IMR-90 (cell line): ENCODE results near the gene ADAM15. TPM values are rescaled to one million over a fixed set of nuclear protein-coding genes. Genes with fewer than 3 reads are reported as not detected.

Experiments
- ATAC-seq: fragments of 200-7000 bp; cut with Tn5 transposase; 2 replicates; pipeline ENCODE4 v1.9.1; 2020; ENCODE audit warnings: low read depth, mild to moderate bottlenecking, moderate library complexity
- BruUV-seq: library from RNA; stranded (reverse); fragments of 400-500 nt; replicated peaks from 2 replicates; lab custom pipeline; 2021; lab: Mats Ljungman, UMichigan
- CTCF ChIA-PET: fragments of 300-600 bp; formaldehyde crosslinking; extraction: SDS; loops from one replicate; lab custom pipeline; 2021; ENCODE audit warnings: antibody characterized with exemption; lab: Yijun Ruan, JAX
- POLR2A ChIA-PET: fragments of 300-600 bp; sonication (Branson Sonifier 250); formaldehyde crosslinking; loops from one replicate; lab custom pipeline; 2022; ENCODE audit warnings: antibody characterized with exemption; ENCODE audit not compliant: unreplicated experiment; lab: Charles Lee
- DNase-seq: peaks from one replicate; pipeline ENCODE4 v3.0.0; 2013
- H2AFZ ChIP-seq: replicated peaks from 2 replicates; pipeline ENCODE3; 2013; ENCODE audit warnings: low read length, mild to moderate bottlenecking; ENCODE audit not compliant: poor library complexity
- H2AK5ac ChIP-seq: 2 replicates; pipeline ENCODE4 v1.6.1; 2013; ENCODE audit warnings: low read depth, low read length, inconsistent platforms
- H2AK9ac ChIP-seq: replicated peaks from 2 replicates; pipeline ENCODE3; 2013; ENCODE audit warnings: mild to moderate bottlenecking, low read depth, low read length, moderate library complexity; ENCODE audit not compliant: poor library complexity
- H2BK120ac ChIP-seq: 2 replicates; pipeline ENCODE4 v1.6.1; 2013; ENCODE audit warnings: low read depth, low read length, inconsistent platforms
- H2BK15ac ChIP-seq: 3 replicates; pipeline ENCODE4 v1.6.1; 2013; ENCODE audit warnings: low read depth, low read length, inconsistent platforms
- H2BK20ac ChIP-seq: 2 replicates; pipeline ENCODE4 v1.6.1; 2013; ENCODE audit warnings: low read depth, mild to moderate bottlenecking, inconsistent platforms, low read length, moderate library complexity
- H2BK5ac ChIP-seq: 2 replicates; pipeline ENCODE4 v1.6.1; 2013; ENCODE audit warnings: mild to moderate bottlenecking, low read depth, low read length, inconsistent platforms; ENCODE audit not compliant: poor library complexity, severe bottlenecking
- H3K14ac ChIP-seq: replicated peaks from 2 replicates; pipeline ENCODE4 v1.6.1; 2013; ENCODE audit warnings: low read depth, low read length, inconsistent platforms
- H3K18ac ChIP-seq: 2 replicates; pipeline ENCODE4 v1.6.1; 2013; ENCODE audit warnings: low read depth, low read length, control low read depth
- H3K23ac ChIP-seq: 2 replicates; pipeline ENCODE4 v1.6.1; 2013; ENCODE audit warnings: low read depth, low read length, inconsistent platforms
- H3K27ac ChIP-seq: 2 replicates; pipeline ENCODE4 v1.5.1; 2013; ENCODE audit warnings: mild to moderate bottlenecking, control low read depth, low read length; ENCODE audit not compliant: insufficient read depth
- H3K27me3 ChIP-seq: 2 replicates; pipeline ENCODE4 v1.6.1; 2013; ENCODE audit warnings: low read length; ENCODE audit not compliant: control insufficient read depth, insufficient read depth
- H3K36me3 ChIP-seq: 2 replicates; pipeline ENCODE4 v1.6.1; 2013; ENCODE audit warnings: low read length, mixed read lengths; ENCODE audit not compliant: control insufficient read depth, insufficient read depth
- H3K4ac ChIP-seq: 2 replicates; pipeline ENCODE4 v1.6.1; 2013; ENCODE audit warnings: low read depth, low read length, inconsistent platforms
- H3K4me1 ChIP-seq: 2 replicates; pipeline ENCODE4 v1.6.1; 2013; ENCODE audit warnings: low read length, mixed read lengths; ENCODE audit not compliant: control insufficient read depth, insufficient read depth
- H3K4me2 ChIP-seq: 2 replicates; pipeline ENCODE4 v1.6.1; 2013; ENCODE audit warnings: low read depth, mild to moderate bottlenecking, control low read depth, low read length, moderate library complexity
- H3K4me3 ChIP-seq: 2 replicates; pipeline ENCODE4 v1.5.1; 2013; ENCODE audit warnings: low read depth, mild to moderate bottlenecking, control low read depth, low read length, moderate library complexity; ENCODE audit not compliant: insufficient read depth
- H3K56ac ChIP-seq: 2 replicates; pipeline ENCODE4 v1.6.1; 2013; ENCODE audit warnings: low read length, inconsistent platforms; ENCODE audit not compliant: insufficient read depth; ENCODE audit errors: extremely low read depth
- H3K79me1 ChIP-seq, 2 experiments: 2 replicates each; pipeline ENCODE4 v1.6.1; 2013; ENCODE audit warnings: low read length in 2 of 2, inconsistent platforms in 1 of 2, low read depth in 1 of 2
- H3K9ac ChIP-seq: 2 replicates; pipeline ENCODE4 v1.6.1; 2013; ENCODE audit warnings: low read depth, low read length, control low read depth
- H3K9me1 ChIP-seq: 2 replicates; pipeline ENCODE4 v1.6.1; 2013; ENCODE audit warnings: low read length, inconsistent platforms; ENCODE audit not compliant: insufficient read depth
- H3K9me3 ChIP-seq: 2 replicates; pipeline ENCODE4 v1.6.1; 2013; ENCODE audit warnings: low read length; ENCODE audit not compliant: control insufficient read depth, insufficient read depth
- H4K20me1 ChIP-seq: 2 replicates; pipeline ENCODE4 v1.6.1; 2013; ENCODE audit warnings: low read length, inconsistent platforms; ENCODE audit not compliant: insufficient read depth
- H4K5ac ChIP-seq: 2 replicates; pipeline ENCODE4 v1.6.1; 2013; ENCODE audit warnings: mild to moderate bottlenecking, low read depth, low read length, control low read depth
- H4K8ac ChIP-seq, 2 experiments: 2 replicates each; pipeline ENCODE4 v1.6.1; 2013; ENCODE audit warnings: low read depth in 2 of 2, low read length in 2 of 2, control low read depth in 1 of 2, inconsistent platforms in 1 of 2
- H4K91ac ChIP-seq: 2 replicates; pipeline ENCODE4 v1.6.1; 2013; ENCODE audit warnings: low read depth, low read length, inconsistent platforms; ENCODE audit not compliant: insufficient read depth
- BHLHE40 ChIP-seq: fragments of 150-350 bp; IDR thresholded peaks from 2 replicates; pipeline ENCODE4 v1.6.1; 2016; ENCODE audit warnings: mild to moderate bottlenecking, low read depth, low read length
- CEBPB ChIP-seq: IDR thresholded peaks from 2 replicates; pipeline ENCODE4 v1.6.1; 2012; ENCODE audit warnings: low read depth, low read length, improper control_type of control experiment
- CHD1 ChIP-seq: IDR thresholded peaks from 2 replicates; pipeline ENCODE4 v1.6.1; 2012; ENCODE audit warnings: low read depth, low read length, improper control_type of control experiment
- FOS ChIP-seq: fragments of 150-350 bp; IDR thresholded peaks from 2 replicates; pipeline ENCODE4 v1.6.1; 2016; ENCODE audit warnings: low read depth, low read length
- MAFK ChIP-seq: IDR thresholded peaks from 2 replicates; pipeline ENCODE4 v1.6.1; 2012; ENCODE audit warnings: low read depth, low read length, improper control_type of control experiment
- MAZ ChIP-seq: IDR thresholded peaks from 2 replicates; pipeline ENCODE4 v1.6.1; 2012; ENCODE audit warnings: low read depth, mild to moderate bottlenecking, low read length, improper control_type of control experiment, moderate library complexity, borderline replicate concordance
- MXI1 ChIP-seq: IDR thresholded peaks from 2 replicates; pipeline ENCODE4 v1.6.1; 2012; ENCODE audit warnings: low read depth, mild to moderate bottlenecking, low read length, moderate library complexity, borderline replicate concordance
- POLR2A ChIP-seq: IDR thresholded peaks from 2 replicates; pipeline ENCODE4 v1.6.1; 2012; ENCODE audit warnings: mild to moderate bottlenecking, low read depth, low read length
- RAD21 ChIP-seq: IDR thresholded peaks from 2 replicates; pipeline ENCODE4 v1.6.1; 2012; ENCODE audit warnings: low read length, improper control_type of control experiment
- RCOR1 ChIP-seq: IDR thresholded peaks from 2 replicates; pipeline ENCODE4 v1.6.1; 2012; ENCODE audit warnings: mild to moderate bottlenecking, low read length, improper control_type of control experiment; ENCODE audit not compliant: insufficient replicate concordance
- RFX5 ChIP-seq: IDR thresholded peaks from 2 replicates; pipeline ENCODE4 v1.8.0; 2012; ENCODE audit warnings: low read depth, mild to moderate bottlenecking, low read length, moderate library complexity
- SMC3 ChIP-seq: fragments of 150-350 bp; IDR thresholded peaks from 2 replicates; pipeline ENCODE4 v1.6.1; 2016; ENCODE audit warnings: low read depth, mild to moderate bottlenecking, antibody characterized with exemption, low read length, moderate library complexity
- USF2 ChIP-seq: fragments of 150-350 bp; IDR thresholded peaks from 2 replicates; pipeline ENCODE4 v1.6.1; 2017; ENCODE audit warnings: mild to moderate bottlenecking, antibody characterized with exemption, low read length, low read depth
- WGBS, 2 experiments: methylation state at CpG; one replicate each; pipeline versions ENCODE4 v1.1.5 to v1.1.7; 2013; ENCODE audit warnings: missing lambda C conversion rate in 2 of 2; ENCODE audit not compliant: insufficient read length in 1 of 2; ENCODE audit errors: extremely low coverage in 2 of 2; 5-methylcytosine and 5-hydroxymethylcytosine counted together
- dilution Hi-C: fragments of 300-500 bp; cut with HindIII; formaldehyde crosslinking; loops from one replicate; pipeline ENCODE4 v1.14.3; 2018; ENCODE audit warnings: low sequenced_read_pairs; ENCODE audit not compliant: unreplicated experiment
- in situ Hi-C: fragments of 300-500 bp; cut with MboI; formaldehyde crosslinking; loops from 3 replicates; pipeline ENCODE4 v1.14.3; 2019; ENCODE audit warnings: low sequenced_read_pairs, inconsistent platforms, mixed read lengths
- intact Hi-C: fragments of 100-400 bp; cut with micrococcal nuclease; formaldehyde crosslinking; loops from 2 replicates; pipeline ENCODE4 v1.10.0; 2022
- polyA plus RNA-seq, 3 experiments: library from polyadenylated mRNA; depleted of rRNA; stranded (reverse); fragments of >200 nt; gene quantifications; 2 replicates each; pipeline ENCODE4 v1.2.3, GENCODE V29; 2012; ENCODE audit warnings: low replicate concordance in 1 of 3
- total RNA-seq: library from RNA; depleted of rRNA; stranded (reverse); fragments of >200 nt; gene quantifications from 2 replicates; pipeline ENCODE4 v1.2.3, GENCODE V29; 2012
- TF ChIP-seq, protein P1 (sequence below): fragments of 150-350 bp; IDR thresholded peaks from 2 replicates; pipeline ENCODE4 v1.6.1; 2016; ENCODE audit warnings: low read depth, mild to moderate bottlenecking, low read length, moderate library complexity, borderline replicate concordance
- TF ChIP-seq, protein P2 (sequence below): conservative IDR thresholded peaks from 2 replicates; pipeline ENCODE4 v1.5.1; 2012; ENCODE audit warnings: mild to moderate bottlenecking, low read depth, low read length, improper control_type of control experiment

Gene ADAM15
- total and polyA plus RNA-seq, 2 of the 4 experiments (the other 2 are of a cell fraction): 25.6 to 52.4 TPM

DNA sequence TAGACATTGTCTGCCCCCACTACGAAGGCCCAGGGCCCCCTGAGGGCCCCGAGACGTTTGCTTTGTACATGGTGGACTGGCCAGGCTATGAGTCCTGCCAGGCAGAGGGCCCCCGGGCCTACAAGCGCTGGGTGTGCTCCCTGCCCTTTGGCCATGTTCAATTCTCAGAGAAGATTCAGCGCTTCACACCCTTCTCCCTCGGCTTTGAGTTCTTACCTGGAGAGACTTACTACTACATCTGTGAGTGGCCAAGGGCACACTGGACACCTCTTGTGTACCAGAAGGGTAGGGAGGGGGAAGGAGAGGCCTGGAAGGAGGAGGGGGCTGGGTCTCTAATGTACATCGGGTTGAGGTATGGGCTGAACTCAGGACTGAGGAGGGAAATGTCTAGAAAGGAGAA, 15.7 kb downstream of the ADAM15 start:
- in situ Hi-C loops: no loop called here
- H2BK120ac ChIP-seq: no peak overlapping the region
- no peak overlapping the region for H2AK5ac ChIP-seq
- peaks cover 7% of the 10 kb centered on the region; the same call in 1 of the 2 replicates for H3K4me1 ChIP-seq
- no peak overlapping the region for H3K23ac ChIP-seq
- no peak overlapping the region for H4K91ac ChIP-seq
- H3K9me3 ChIP-seq: no peaks in the 10 kb centered on the region
- dilution Hi-C loops: no loop called here
- no peak overlapping the region for H4K8ac ChIP-seq
- no peak overlapping the region for H2BK5ac ChIP-seq
- no peak overlapping the region for H4K5ac ChIP-seq
- H3K14ac ChIP-seq: no peak overlapping the region
- no peak overlapping the region for H3K56ac ChIP-seq
- no peak overlapping the region for H3K9ac ChIP-seq
- no peak overlapping the region for H2AFZ ChIP-seq
- CTCF ChIA-PET: no interaction called here
- peaks cover 10 to 17% of the 10 kb centered on the region in 2 experiments for H3K79me1 ChIP-seq
- H3K4ac ChIP-seq: no peak overlapping the region
- ATAC-seq: no peak
- H3K4me2 ChIP-seq: no peak overlapping the region
- POLR2A ChIA-PET: no interaction called here
- peaks cover 8% of the 10 kb centered on the region; the same call in 1 of the 2 replicates for H4K20me1 ChIP-seq
- no peak overlapping the region for H3K18ac ChIP-seq
- peaks cover 8% of the 10 kb centered on the region; the same call in 1 of the 2 replicates for H3K9me1 ChIP-seq
- DNase-seq: no peak
- H3K36me3 ChIP-seq: peaks cover 21% of the 10 kb centered on the region; the same call in 1 of the 2 replicates
- H3K27ac ChIP-seq: no peak overlapping the region
- no peaks in the 10 kb centered on the region for H3K27me3 ChIP-seq
- TF ChIP-seq SMC3 (no peak), USF2 (no peak), RCOR1 (no peak), POLR2A (no peak), MAZ (no peak), BHLHE40 (no peak), CEBPB (no peak), RFX5 (no peak), RAD21 (no peak), CHD1 (no peak), FOS (no peak), MXI1 (no peak), MAFK (no peak)
- TF ChIP-seq, protein P1, sequence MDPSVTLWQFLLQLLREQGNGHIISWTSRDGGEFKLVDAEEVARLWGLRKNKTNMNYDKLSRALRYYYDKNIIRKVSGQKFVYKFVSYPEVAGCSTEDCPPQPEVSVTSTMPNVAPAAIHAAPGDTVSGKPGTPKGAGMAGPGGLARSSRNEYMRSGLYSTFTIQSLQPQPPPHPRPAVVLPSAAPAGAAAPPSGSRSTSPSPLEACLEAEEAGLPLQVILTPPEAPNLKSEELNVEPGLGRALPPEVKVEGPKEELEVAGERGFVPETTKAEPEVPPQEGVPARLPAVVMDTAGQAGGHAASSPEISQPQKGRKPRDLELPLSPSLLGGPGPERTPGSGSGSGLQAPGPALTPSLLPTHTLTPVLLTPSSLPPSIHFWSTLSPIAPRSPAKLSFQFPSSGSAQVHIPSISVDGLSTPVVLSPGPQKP: no peak
- TF ChIP-seq, protein P2, sequence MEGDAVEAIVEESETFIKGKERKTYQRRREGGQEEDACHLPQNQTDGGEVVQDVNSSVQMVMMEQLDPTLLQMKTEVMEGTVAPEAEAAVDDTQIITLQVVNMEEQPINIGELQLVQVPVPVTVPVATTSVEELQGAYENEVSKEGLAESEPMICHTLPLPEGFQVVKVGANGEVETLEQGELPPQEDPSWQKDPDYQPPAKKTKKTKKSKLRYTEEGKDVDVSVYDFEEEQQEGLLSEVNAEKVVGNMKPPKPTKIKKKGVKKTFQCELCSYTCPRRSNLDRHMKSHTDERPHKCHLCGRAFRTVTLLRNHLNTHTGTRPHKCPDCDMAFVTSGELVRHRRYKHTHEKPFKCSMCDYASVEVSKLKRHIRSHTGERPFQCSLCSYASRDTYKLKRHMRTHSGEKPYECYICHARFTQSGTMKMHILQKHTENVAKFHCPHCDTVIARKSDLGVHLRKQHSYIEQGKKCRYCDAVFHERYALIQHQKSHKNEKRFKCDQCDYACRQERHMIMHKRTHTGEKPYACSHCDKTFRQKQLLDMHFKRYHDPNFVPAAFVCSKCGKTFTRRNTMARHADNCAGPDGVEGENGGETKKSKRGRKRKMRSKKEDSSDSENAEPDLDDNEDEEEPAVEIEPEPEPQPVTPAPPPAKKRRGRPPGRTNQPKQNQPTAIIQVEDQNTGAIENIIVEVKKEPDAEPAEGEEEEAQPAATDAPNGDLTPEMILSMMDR: no peak
- no peak overlapping the region for H3K4me3 ChIP-seq
- no peak overlapping the region for H2BK20ac ChIP-seq
- H2AK9ac ChIP-seq: no peak overlapping the region
- BruUV-seq: no TSS peak
- 84% methylated on average over 3 of the region's 8 CpGs; no CpG with 5 or more reads in 1 of the 2 experiments for WGBS, 2 experiments
- no peak overlapping the region for H2BK15ac ChIP-seq
- intact Hi-C loops: no loop called here
